DOHH2 (cell line): ENCODE data around the gene MRPL41.

Source experiments
- H3F3A ChIP-seq: fragments of 200-600 bp; sonication (generic), shearing (Covaris generic); 2 replicates; pipeline ENCODE4 v1.6.0; 2016; ENCODE audit warnings: antibody characterized with exemption, mild to moderate bottlenecking; ENCODE audit not compliant: control insufficient read depth, insufficient read depth
- H3K27ac ChIP-seq: fragments of 200-600 bp; sonication (generic); 2 replicates; pipeline ENCODE4 v1.5.1; 2014; ENCODE audit warnings: low read depth, mild to moderate bottlenecking, low read length, moderate library complexity
- H3K27me3 ChIP-seq: fragments of 200-600 bp; sonication (generic); 2 replicates; pipeline ENCODE4 v1.6.1; 2014; ENCODE audit warnings: mild to moderate bottlenecking, low read length, mixed read lengths; ENCODE audit not compliant: control insufficient read depth
- H3K36me3 ChIP-seq: fragments of 200-600 bp; sonication (generic); 2 replicates; pipeline ENCODE4 v1.6.1; 2014; ENCODE audit warnings: mild to moderate bottlenecking, low read length, moderate library complexity, mixed read lengths; ENCODE audit not compliant: control insufficient read depth
- H3K4me1 ChIP-seq: fragments of 200-600 bp; sonication (generic); 2 replicates; pipeline ENCODE4 v1.6.1; 2014; ENCODE audit warnings: mild to moderate bottlenecking, low read length, mixed read lengths; ENCODE audit not compliant: control insufficient read depth
- H3K4me2 ChIP-seq: fragments of 200-600 bp; sonication (generic); 2 replicates; pipeline ENCODE4 v1.6.0; 2014; ENCODE audit warnings: mild to moderate bottlenecking, low read length, moderate library complexity
- H3K4me3 ChIP-seq: fragments of 200-600 bp; sonication (generic); 2 replicates; pipeline ENCODE4 v1.5.1; 2014; ENCODE audit warnings: mild to moderate bottlenecking, low read length, mixed read lengths
- H3K79me2 ChIP-seq: fragments of 200-600 bp; sonication (generic); 2 replicates; pipeline ENCODE4 v1.6.1; 2014; ENCODE audit warnings: mild to moderate bottlenecking, low read length, mixed read lengths; ENCODE audit not compliant: control insufficient read depth
- H3K9me2 ChIP-seq: fragments of 200-600 bp; sonication (generic); replicated peaks from 2 replicates; pipeline ENCODE4 v1.6.1; 2014; ENCODE audit warnings: mild to moderate bottlenecking, low read length, mixed read lengths; ENCODE audit not compliant: control insufficient read depth
- H3K9me3 ChIP-seq: fragments of 200-600 bp; sonication (generic); 2 replicates; pipeline ENCODE4 v1.6.1; 2014; ENCODE audit warnings: antibody characterized with exemption, low read length, mixed read lengths; ENCODE audit not compliant: control insufficient read depth, insufficient read depth
- H4K20me1 ChIP-seq: fragments of 200-600 bp; sonication (generic); 2 replicates; pipeline ENCODE4 v1.6.0; 2014; ENCODE audit warnings: low read depth, mild to moderate bottlenecking, antibody characterized with exemption, low read length, moderate library complexity; ENCODE audit not compliant: control insufficient read depth, insufficient read depth
- EZH2phosphoT487 ChIP-seq: fragments of 200-600 bp; sonication (generic); IDR thresholded peaks from 2 replicates; pipeline ENCODE4 v1.6.1; 2017; ENCODE audit warnings: borderline replicate concordance, mild to moderate bottlenecking, antibody characterized with exemption, low read length, moderate library complexity, mixed read lengths
- TF ChIP-seq, protein P1 (sequence below): fragments of 200-600 bp; sonication (generic); IDR thresholded peaks from one replicate; pipeline ENCODE4 v1.5.1; 2014; ENCODE audit warnings: antibody characterized with exemption, mild to moderate bottlenecking, low read depth, low read length; ENCODE audit not compliant: poor library complexity, severe bottlenecking

The MRPL41 gene

GRCh38 chr9:137540536-137540935 lies 11.1 kb upstream of the MRPL41 start:
- Histone ChIP-seq H3F3A (peaks cover 25% of the 10 kb centered on the region), H4K20me1 (no peaks in the 10 kb centered on the region), H3K36me3 (peaks cover 11% of the 10 kb centered on the region), H3K27ac (no peak overlapping the region), H3K4me1 (peaks cover 72% of the 10 kb centered on the region), H3K9me3 (peaks cover 4% of the 10 kb centered on the region; the same call in 1 of the 2 replicates), H3K79me2 (no peaks in the 10 kb centered on the region), H3K4me2 (no peak overlapping the region), H3K9me2 (no peaks in the 10 kb centered on the region), H3K27me3 (no peaks in the 10 kb centered on the region), H3K4me3 (no peak overlapping the region)
- TF ChIP-seq, protein P1, sequence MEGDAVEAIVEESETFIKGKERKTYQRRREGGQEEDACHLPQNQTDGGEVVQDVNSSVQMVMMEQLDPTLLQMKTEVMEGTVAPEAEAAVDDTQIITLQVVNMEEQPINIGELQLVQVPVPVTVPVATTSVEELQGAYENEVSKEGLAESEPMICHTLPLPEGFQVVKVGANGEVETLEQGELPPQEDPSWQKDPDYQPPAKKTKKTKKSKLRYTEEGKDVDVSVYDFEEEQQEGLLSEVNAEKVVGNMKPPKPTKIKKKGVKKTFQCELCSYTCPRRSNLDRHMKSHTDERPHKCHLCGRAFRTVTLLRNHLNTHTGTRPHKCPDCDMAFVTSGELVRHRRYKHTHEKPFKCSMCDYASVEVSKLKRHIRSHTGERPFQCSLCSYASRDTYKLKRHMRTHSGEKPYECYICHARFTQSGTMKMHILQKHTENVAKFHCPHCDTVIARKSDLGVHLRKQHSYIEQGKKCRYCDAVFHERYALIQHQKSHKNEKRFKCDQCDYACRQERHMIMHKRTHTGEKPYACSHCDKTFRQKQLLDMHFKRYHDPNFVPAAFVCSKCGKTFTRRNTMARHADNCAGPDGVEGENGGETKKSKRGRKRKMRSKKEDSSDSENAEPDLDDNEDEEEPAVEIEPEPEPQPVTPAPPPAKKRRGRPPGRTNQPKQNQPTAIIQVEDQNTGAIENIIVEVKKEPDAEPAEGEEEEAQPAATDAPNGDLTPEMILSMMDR, result no peak
- TF ChIP-seq EZH2phosphoT487, result no peak

DNA sequence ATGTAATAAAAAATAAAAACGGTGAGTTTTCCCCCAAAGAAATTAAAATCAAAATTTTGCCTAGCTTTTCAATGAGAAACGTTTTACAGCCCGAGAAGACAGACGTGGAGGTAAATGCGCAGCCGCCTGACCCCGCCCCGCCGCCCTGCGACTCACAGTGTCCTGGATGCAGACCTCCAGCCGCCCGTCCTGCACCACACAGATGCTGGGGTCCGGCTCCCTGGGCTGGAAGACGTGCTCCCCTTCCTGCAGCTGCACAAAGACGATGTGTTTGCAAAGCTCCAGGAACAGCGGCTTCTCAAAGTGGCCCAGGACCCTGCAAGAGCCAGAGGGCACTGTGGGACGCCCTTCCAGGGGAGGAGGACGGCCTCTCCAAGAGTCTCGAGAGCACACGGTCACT lies 9.2 kb upstream of the MRPL41 start:
- Histone ChIP-seq H3K79me2 (peaks cover 6% of the 10 kb centered on the region), H3K27ac (no peak overlapping the region; the same call in 1 of the 2 replicates), H3K9me3 (no peaks in the 10 kb centered on the region), H3K4me3 (no peak overlapping the region), H3K9me2 (no peaks in the 10 kb centered on the region), H3K4me1 (peaks cover 72% of the 10 kb centered on the region), H4K20me1 (no peaks in the 10 kb centered on the region), H3F3A (peaks cover 12% of the 10 kb centered on the region), H3K36me3 (peaks cover 11% of the 10 kb centered on the region), H3K27me3 (no peaks in the 10 kb centered on the region), H3K4me2 (no peak overlapping the region)
- TF ChIP-seq, protein P1, result no peak
- no peak for TF ChIP-seq EZH2phosphoT487

GRCh38 chr9:137543237-137543963 lies 8.3 kb upstream of the MRPL41 start:
- Histone ChIP-seq H3K27me3 (no peaks in the 10 kb centered on the region), H3K36me3 (peaks cover 2% of the 10 kb centered on the region), H3K9me2 (no peaks in the 10 kb centered on the region), H4K20me1 (no peaks in the 10 kb centered on the region), H3K4me1 (peaks cover 72% of the 10 kb centered on the region), H3K27ac (no peak overlapping the region), H3F3A (peaks cover 6% of the 10 kb centered on the region; the same call in 1 of the 2 replicates), H3K9me3 (no peaks in the 10 kb centered on the region), H3K4me3 (no peak overlapping the region), H3K79me2 (peaks cover 13% of the 10 kb centered on the region), H3K4me2 (no peak overlapping the region)
- TF ChIP-seq, protein P1, result no peak
- no peak for TF ChIP-seq EZH2phosphoT487
